Neutrophil (primary cell): ENCODE measurements around the gene CCK.

ENCODE experiments used
- H3K27ac ChIP-seq: fragments of 200-600 bp; sonication (generic); 2 replicates; pipeline ENCODE4 v1.5.1; 2016; ENCODE audit warnings: mild to moderate bottlenecking, moderate library complexity
- H3K27me3 ChIP-seq: fragments of 200-600 bp; sonication (generic); 2 replicates; pipeline ENCODE4 v1.6.0; 2016; ENCODE audit warnings: mild to moderate bottlenecking
- H3K36me3 ChIP-seq: fragments of 200-600 bp; sonication (generic); 2 replicates; pipeline ENCODE4 v1.5.1; 2017
- H3K4me1 ChIP-seq, 2 experiments: fragments of 200-600 bp in 1 of 2; sonication (generic) in 1 of 2; 1 replicate in 1 of 2; 2 replicates in 1 of 2; pipeline versions ENCODE4 v1.5.1 to v1.6.1; 2013 to 2016; ENCODE audit warnings: low read depth in 1 of 2, low read length in 1 of 2, mild to moderate bottlenecking in 1 of 2, moderate library complexity in 1 of 2; ENCODE audit not compliant: control insufficient read depth in 1 of 2, insufficient read depth in 1 of 2
- H3K4me3 ChIP-seq, 2 experiments: fragments of 200-600 bp in 1 of 2; sonication (generic) in 1 of 2; 1 replicate in 1 of 2; 2 replicates in 1 of 2; pipeline ENCODE4 v1.5.1; 2013 to 2016; ENCODE audit warnings: low read depth in 1 of 2, low read length in 1 of 2, mild to moderate bottlenecking in 1 of 2, moderate library complexity in 1 of 2
- H3K9me3 ChIP-seq: fragments of 200-600 bp; sonication (generic); 2 replicates; pipeline ENCODE4 v1.5.1; 2016
- CTCF ChIP-seq: fragments of 200-600 bp; sonication (generic); IDR thresholded peaks from 2 replicates; pipeline ENCODE4 v1.5.1; 2016; ENCODE audit warnings: antibody characterized with exemption

Gene CCK

GRCh38 chr3:42301446-42302175 is 35.6 kb upstream of the CCK start:
- Histone ChIP-seq H3K27ac (no peak overlapping the region), H3K9me3 (no peaks in the 10 kb centered on the region), H3K4me3 (no peak overlapping the region), H3K36me3 (no peaks in the 10 kb centered on the region), H3K27me3 (peaks cover 14% of the 10 kb centered on the region), H3K4me1 (no peaks in the 10 kb centered on the region)
- TF ChIP-seq CTCF, result no peak

GRCh38 chr3:42300778-42301177 is 34.8 kb upstream of the CCK start:
- Histone ChIP-seq H3K27me3 (peaks cover 14% of the 10 kb centered on the region), H3K27ac (no peak overlapping the region), H3K36me3 (no peaks in the 10 kb centered on the region), H3K4me1 (no peaks in the 10 kb centered on the region), H3K9me3 (no peaks in the 10 kb centered on the region), H3K4me3 (no peak overlapping the region)
- TF ChIP-seq CTCF, result no peak

- Histone ChIP-seq H3K4me3 (no peak overlapping the region), H3K4me1 (no peaks in the 10 kb centered on the region), H3K36me3 (no peaks in the 10 kb centered on the region), H3K27ac (no peak overlapping the region), H3K9me3 (no peaks in the 10 kb centered on the region), H3K27me3 (peaks cover 7% of the 10 kb centered on the region)
- TF ChIP-seq CTCF, result no peak
Measured at GRCh38 chr3:42300013-42300412, 34.0 kb upstream of the CCK start.

- TF ChIP-seq CTCF, result no peak
- no peak overlapping the region for H3K4me3 ChIP-seq
- no peaks in the 10 kb centered on the region for H3K9me3 ChIP-seq
- H3K27ac ChIP-seq, result no peak overlapping the region
- H3K36me3 ChIP-seq, result no peaks in the 10 kb centered on the region
- H3K27me3 ChIP-seq, result peaks cover 7% of the 10 kb centered on the region
- no peaks in the 10 kb centered on the region for H3K4me1 ChIP-seq
Measured at GRCh38 chr3:42298259-42298658, 32.3 kb upstream of the CCK start.

GRCh38 chr3:42292009-42292408 is 26.0 kb upstream of the CCK start:
- Histone ChIP-seq H3K36me3 (no peaks in the 10 kb centered on the region), H3K27ac (no peak overlapping the region), H3K27me3 (peaks cover 6% of the 10 kb centered on the region), H3K4me3 (no peak overlapping the region), H3K9me3 (no peaks in the 10 kb centered on the region), H3K4me1 (no peaks in the 10 kb centered on the region)
- no peak for TF ChIP-seq CTCF
